Stimulated activated effector memory CD8-positive, alpha-beta T cell treated with anti-CD3 and anti-CD28 coated beads, Interleukin-12 subunit alpha, Interleukin-12 subunit beta, amount 100 ng/mL, for 72 hours (primary cell): ENCODE measurements around the gene TRIM49C.
"Not testable (repeated sequence)": the region's sequence is repeated elsewhere in the genome, so short reads cannot be mapped to it uniquely, and the experiment has no call there.

Source experiments
- ATAC-seq: fragments of 150-1000 bp; cut with Tn5 transposase; 2 replicates; pipeline ENCODE4 v1.10.0; 2021
- DNase-seq, 2 donors: peaks; one replicate each; pipeline ENCODE4 v3.0.0; 2021 to 2022; ENCODE audit warnings: low spot score in 2 of 2
- H3K27ac Mint-ChIP-seq: one replicate; pipeline ENCODE4 v1.8.0; 2022; ENCODE audit warnings: mild to moderate bottlenecking, mixed read lengths
- H3K36me3 Mint-ChIP-seq: one replicate; pipeline ENCODE4 v1.8.0; 2022; ENCODE audit warnings: mild to moderate bottlenecking, mixed read lengths
- H3K4me1 Mint-ChIP-seq: one replicate; pipeline ENCODE4 v1.8.0; 2022; ENCODE audit warnings: mixed read lengths
- H3K4me3 Mint-ChIP-seq: one replicate; pipeline ENCODE4 v1.8.0; 2022; ENCODE audit warnings: mild to moderate bottlenecking, mixed read lengths
- H3K9me3 Mint-ChIP-seq: one replicate; pipeline ENCODE4 v1.8.0; 2022; ENCODE audit warnings: mixed read lengths

The TRIM49C gene

GRCh38 chr11:90030806-90031205, at the start of gene TRIM49C:
Gene TRIM49C, plus strand, starts transcription at chr11:90031106. Its CDS starts 4,106 bp downstream, at chr11:90035212.
- not testable (repeated sequence) for H3K36me3 Mint-ChIP-seq, ATAC-seq, H3K4me3 Mint-ChIP-seq, H3K4me1 Mint-ChIP-seq, H3K9me3 Mint-ChIP-seq, DNase-seq, H3K27ac Mint-ChIP-seq

GRCh38 chr11:90024184-90024583, 6.7 kb upstream of the TRIM49C start:
- not testable (repeated sequence) for ATAC-seq, H3K9me3 Mint-ChIP-seq, H3K4me3 Mint-ChIP-seq, H3K27ac Mint-ChIP-seq, H3K4me1 Mint-ChIP-seq, DNase-seq, H3K36me3 Mint-ChIP-seq

- H3K9me3 Mint-ChIP-seq, H3K4me3 Mint-ChIP-seq, H3K4me1 Mint-ChIP-seq, H3K36me3 Mint-ChIP-seq, ATAC-seq, DNase-seq, H3K27ac Mint-ChIP-seq: not testable (repeated sequence)
Observed at GRCh38 chr11:90051591-90052209, 20.8 kb downstream of the TRIM49C start.

- not testable (repeated sequence) for H3K36me3 Mint-ChIP-seq, H3K4me3 Mint-ChIP-seq, DNase-seq, H3K9me3 Mint-ChIP-seq, ATAC-seq, H3K4me1 Mint-ChIP-seq, H3K27ac Mint-ChIP-seq
Observed at GRCh38 chr11:90052311-90052710, 21.4 kb downstream of the TRIM49C start.

- H3K27ac Mint-ChIP-seq, H3K9me3 Mint-ChIP-seq, H3K36me3 Mint-ChIP-seq, H3K4me1 Mint-ChIP-seq, H3K4me3 Mint-ChIP-seq, DNase-seq, ATAC-seq: not testable (repeated sequence)
Observed at GRCh38 chr11:90053545-90053944, 22.6 kb downstream of the TRIM49C start.

GRCh38 chr11:90085650-90086049, 54.7 kb downstream of the TRIM49C start, which contains the start of gene UBTFL1:
Gene UBTFL1, plus strand, starts transcription at chr11:90085950. Its CDS starts 0 bp downstream, at chr11:90085950.
- H3K9me3 Mint-ChIP-seq, H3K36me3 Mint-ChIP-seq, ATAC-seq, H3K27ac Mint-ChIP-seq, DNase-seq, H3K4me1 Mint-ChIP-seq, H3K4me3 Mint-ChIP-seq: not testable (repeated sequence)

GRCh38 chr11:90088731-90089130, 57.8 kb downstream of the TRIM49C start:
- not testable (repeated sequence) for ATAC-seq, H3K27ac Mint-ChIP-seq, H3K4me1 Mint-ChIP-seq, H3K36me3 Mint-ChIP-seq, H3K9me3 Mint-ChIP-seq, H3K4me3 Mint-ChIP-seq, DNase-seq
